HG02852 (cell line): ENCODE results near the gene AP3S2.
"Not testable (repeated sequence)": the region's sequence is repeated elsewhere in the genome, so short reads cannot be mapped to it uniquely, and the experiment has no call there.

ENCODE experiments used
- ATAC-seq: cut with Tn5 transposase; IDR thresholded peaks from one replicate; pipeline ENCODE4 v1.9.1; 2021; ENCODE audit warnings: mild to moderate bottlenecking, moderate library complexity; ENCODE audit not compliant: unreplicated experiment

The AP3S2 gene

GRCh38 chr15:89893696-89894447, at the start of gene AP3S2:
Gene AP3S2 (minus strand): TSS chr15:89893994. CDS start chr15:89893949, 45 bp downstream.
- peak; percentile 90 for ATAC-seq

- no peak for ATAC-seq
Observed at GRCh38 chr15:89939910-89940309, 46.1 kb upstream of the AP3S2 start.

- ATAC-seq: not testable (repeated sequence)
Observed at GRCh38 chr15:89939377-89939776, 45.6 kb upstream of the AP3S2 start.

- no peak for ATAC-seq
Observed at GRCh38 chr15:89937365-89938350, 43.9 kb upstream of the AP3S2 start.

- ATAC-seq: no peak
Observed at GRCh38 chr15:89936786-89937265, 43.0 kb upstream of the AP3S2 start.

GRCh38 chr15:89936051-89936785, 42.4 kb upstream of the AP3S2 start:
- no peak for ATAC-seq

- ATAC-seq: no peak
Observed at GRCh38 chr15:89932880-89933279, 39.1 kb upstream of the AP3S2 start.

GRCh38 chr15:89928421-89928820, 34.6 kb upstream of the AP3S2 start:
- no peak for ATAC-seq

GRCh38 chr15:89926158-89926557, 32.4 kb upstream of the AP3S2 start:
- no peak for ATAC-seq

GRCh38 chr15:89917442-89918101, 23.8 kb upstream of the AP3S2 start:
- ATAC-seq: no peak

GRCh38 chr15:89916660-89917059, 22.9 kb upstream of the AP3S2 start:
- no peak for ATAC-seq

- no peak for ATAC-seq
Observed at GRCh38 chr15:89912674-89913396, 19.0 kb upstream of the AP3S2 start, which contains the start of gene ARPIN. Gene ARPIN (minus strand): TSS chr15:89912952. CDS start chr15:89912835, 117 bp downstream.

GRCh38 chr15:89912145-89912673, 18.4 kb upstream of the AP3S2 start:
- ATAC-seq: no peak

GRCh38 chr15:89910891-89911626, 17.3 kb upstream of the AP3S2 start:
- no peak for ATAC-seq

GRCh38 chr15:89909611-89910010, 15.8 kb upstream of the AP3S2 start:
- no peak for ATAC-seq

GRCh38 chr15:89908226-89908625, 14.4 kb upstream of the AP3S2 start:
- ATAC-seq: no peak

- no peak for ATAC-seq
Observed at GRCh38 chr15:89907289-89907688, 13.5 kb upstream of the AP3S2 start.

- ATAC-seq: no peak
Observed at GRCh38 chr15:89905846-89906378, 12.1 kb upstream of the AP3S2 start.
